Measurements from ENCODE around the gene SMARCA2. TPM values are rescaled to one million over a fixed set of nuclear protein-coding genes. Genes with fewer than 3 reads are reported as not detected.

Gene SMARCA2
- total RNA-seq, 1 donor from 2014 or later, result 110 TPM

GRCh38 chr9:2210201-2210600, 195.1 kb downstream of the SMARCA2 start:
- no peaks in the 10 kb centered on the region for H3K36me3 Mint-ChIP-seq (ENCODE audit: unreplicated experiment)
- H3K4me1 Mint-ChIP-seq (ENCODE audit: unreplicated experiment), result peaks cover 10% of the 10 kb centered on the region
- no peaks in the 10 kb centered on the region for H3K9me3 Mint-ChIP-seq (ENCODE audit: unreplicated experiment)
- DNase-seq (ENCODE audit: extremely low spot score, unreplicated experiment), result no peak
- no peak overlapping the region for H3K4me3 Mint-ChIP-seq (ENCODE audit: unreplicated experiment)
- no peak for TF ChIP-seq CTCF (IDR thresholded peaks at IDR 0.05)
- H3K27ac Mint-ChIP-seq (ENCODE audit: unreplicated experiment), result no peak overlapping the region
- H3K27me3 Mint-ChIP-seq (ENCODE audit: unreplicated experiment), result no peaks in the 10 kb centered on the region

GRCh38 chr9:2213830-2214468, 198.8 kb downstream of the SMARCA2 start:
- Mint-ChIP-seq H3K36me3 (ENCODE audit: unreplicated experiment) (no peaks in the 10 kb centered on the region), H3K4me3 (ENCODE audit: unreplicated experiment) (no peak overlapping the region), H3K27ac (ENCODE audit: unreplicated experiment) (peak overlapping the region; percentile 76), H3K27me3 (ENCODE audit: unreplicated experiment) (no peaks in the 10 kb centered on the region), H3K9me3 (ENCODE audit: unreplicated experiment) (no peaks in the 10 kb centered on the region), H3K4me1 (ENCODE audit: unreplicated experiment) (peaks cover 23% of the 10 kb centered on the region)
- no peak for TF ChIP-seq CTCF (IDR thresholded peaks at IDR 0.05)
- no peak for DNase-seq (ENCODE audit: extremely low spot score, unreplicated experiment)

GRCh38 chr9:2214707-2215106, 199.6 kb downstream of the SMARCA2 start:
- no peaks in the 10 kb centered on the region for H3K36me3 Mint-ChIP-seq (ENCODE audit: unreplicated experiment)
- H3K4me1 Mint-ChIP-seq (ENCODE audit: unreplicated experiment), result peaks cover 23% of the 10 kb centered on the region
- H3K4me3 Mint-ChIP-seq (ENCODE audit: unreplicated experiment), result no peak overlapping the region
- DNase-seq (ENCODE audit: extremely low spot score, unreplicated experiment), result no peak
- H3K27ac Mint-ChIP-seq (ENCODE audit: unreplicated experiment), result no peak overlapping the region
- H3K27me3 Mint-ChIP-seq (ENCODE audit: unreplicated experiment), result no peaks in the 10 kb centered on the region
- no peaks in the 10 kb centered on the region for H3K9me3 Mint-ChIP-seq (ENCODE audit: unreplicated experiment)
- no peak for TF ChIP-seq CTCF (IDR thresholded peaks at IDR 0.05)

- Mint-ChIP-seq H3K4me1 (ENCODE audit: unreplicated experiment) (peaks cover 21% of the 10 kb centered on the region), H3K9me3 (ENCODE audit: unreplicated experiment) (no peaks in the 10 kb centered on the region), H3K27ac (ENCODE audit: unreplicated experiment) (peak overlapping the region; percentile 11), H3K36me3 (ENCODE audit: unreplicated experiment) (no peaks in the 10 kb centered on the region), H3K27me3 (ENCODE audit: unreplicated experiment) (no peaks in the 10 kb centered on the region), H3K4me3 (ENCODE audit: unreplicated experiment) (no peak overlapping the region)
- TF ChIP-seq CTCF (IDR thresholded peaks at IDR 0.05), result no peak
- no peak for DNase-seq (ENCODE audit: extremely low spot score, unreplicated experiment)
Observed at GRCh38 chr9:2215921-2216441, 200.8 kb downstream of the SMARCA2 start.

GRCh38 chr9:2216591-2216990, 201.4 kb downstream of the SMARCA2 start:
- no peaks in the 10 kb centered on the region for H3K36me3 Mint-ChIP-seq (ENCODE audit: unreplicated experiment)

More at GRCh38 chr9:2216591-2216990, 201.4 kb downstream of the SMARCA2 start:
- H3K27ac Mint-ChIP-seq (ENCODE audit: unreplicated experiment), result peak overlapping the region; percentile 38
- H3K4me1 Mint-ChIP-seq (ENCODE audit: unreplicated experiment), result peaks cover 21% of the 10 kb centered on the region
- no peaks in the 10 kb centered on the region for H3K9me3 Mint-ChIP-seq (ENCODE audit: unreplicated experiment)
- DNase-seq (ENCODE audit: extremely low spot score, unreplicated experiment), result no peak
- no peak overlapping the region for H3K4me3 Mint-ChIP-seq (ENCODE audit: unreplicated experiment)
- TF ChIP-seq CTCF (IDR thresholded peaks at IDR 0.05), result no peak
- H3K27me3 Mint-ChIP-seq (ENCODE audit: unreplicated experiment), result no peaks in the 10 kb centered on the region
